H1 (cell line): ENCODE data around the gene PYY. TPM values are rescaled to one million over a fixed set of nuclear protein-coding genes. Genes with fewer than 3 reads are reported as not detected.

Source experiments
- RBBP5 ChIP-seq: IDR thresholded peaks from 2 replicates; pipeline ENCODE4 v1.7.1; 2012; ENCODE audit warnings: low read depth, mild to moderate bottlenecking, inconsistent platforms, low read length, moderate library complexity, borderline replicate concordance
- SIN3A ChIP-seq, 2 experiments: IDR thresholded peaks in 1 of 2; conservative IDR thresholded peaks in 1 of 2; 2 replicates each; pipeline ENCODE4 v1.6.1; 2011 to 2012; ENCODE audit warnings: low read length in 2 of 2, improper control_type of control experiment in 1 of 2, low read depth in 1 of 2, mild to moderate bottlenecking in 1 of 2
- polyA plus RNA-seq, 7 experiments: library from polyadenylated mRNA; depleted of rRNA in 3 of 7; stranded (reverse) in 5 of 7; unstranded in 2 of 7; fragments of >200 nt in 5 of 7; fragments of 200-250 nt in 2 of 7; gene quantifications; 1 replicate in 5 of 7; 2 replicates in 1 of 7; 4 replicates in 1 of 7; pipeline versions ENCODE4 v1.2.1 to v1.2.3, GENCODE V29; 2011 to 2013; ENCODE audit warnings: missing spikeins in 2 of 7, mixed read lengths in 2 of 7
- total RNA-seq: library from RNA; stranded (reverse); fragmentation: NEBNext Ultra II Directional; extraction: Animal tissue kit (Norgen Biotek cat#: 25700); gene quantifications from 2 replicates; pipeline ENCODE4 v1.2.1, GENCODE V29; 2021

Gene PYY
- total and polyA plus RNA-seq, 2 of the 8 experiments (the other 6 are each of a cell fraction or from before 2014, with no cell fraction given): 0.93 to 3.4 TPM

- no peak for TF ChIP-seq RBBP5
- no peak for TF ChIP-seq SIN3A (conservative IDR thresholded peaks at IDR 0.05 in 1 of 2, IDR thresholded peaks at IDR 0.05 in 1 of 2; ENCODE audit: low read depth in 1 of 2, low read length in 2 of 2)
These were observed 37.4 kb downstream of the PYY start (continued) for GRCh38 chr17:43916385-43916784.
